H9 (cell line): ENCODE results near the gene TGM4. TPM values are rescaled to one million over a fixed set of nuclear protein-coding genes. Genes with fewer than 3 reads are reported as not detected.
A peak's percentile ranks its signal among the peaks of the same experiment; 100 is the strongest.

ENCODE experiments used
- DNase-seq: peaks from one replicate; pipeline ENCODE4 v3.0.0-alpha.2; 2017
- H2AFZ ChIP-seq: one replicate; pipeline ENCODE4 v1.6.1; 2013; ENCODE audit warnings: mild to moderate bottlenecking, low read length, control low read depth, moderate library complexity
- H2AK5ac ChIP-seq: 2 replicates; pipeline ENCODE4 v1.6.1; 2013; ENCODE audit warnings: low read length, control low read depth, mixed read lengths; ENCODE audit not compliant: insufficient read length
- H2BK120ac ChIP-seq: one replicate; pipeline ENCODE4 v1.6.1; 2013; ENCODE audit warnings: low read depth, mild to moderate bottlenecking, low read length, control low read depth, inconsistent platforms; ENCODE audit not compliant: poor library complexity, severe bottlenecking
- H2BK12ac ChIP-seq: 2 replicates; pipeline ENCODE4 v1.6.1; 2013; ENCODE audit warnings: low read length, control low read depth, mixed read lengths, low read depth; ENCODE audit not compliant: insufficient read length
- H2BK15ac ChIP-seq: 2 replicates; pipeline ENCODE4 v1.6.1; 2013; ENCODE audit warnings: low read depth, low read length, control low read depth
- H2BK20ac ChIP-seq: one replicate; pipeline ENCODE4 v1.6.1; 2013; ENCODE audit warnings: low read depth, mild to moderate bottlenecking, low read length, control low read depth, inconsistent platforms; ENCODE audit not compliant: poor library complexity, severe bottlenecking
- H2BK5ac ChIP-seq: 2 replicates; pipeline ENCODE4 v1.6.1; 2013; ENCODE audit warnings: low read length, control low read depth, mixed read lengths; ENCODE audit not compliant: insufficient read length
- H3K14ac ChIP-seq: 2 replicates; pipeline ENCODE4 v1.6.1; 2013; ENCODE audit warnings: low read length, control low read depth; ENCODE audit not compliant: insufficient read depth
- H3K18ac ChIP-seq: 2 replicates; pipeline ENCODE4 v1.6.1; 2013; ENCODE audit warnings: low read depth, mild to moderate bottlenecking, mixed read lengths, low read length, control low read depth; ENCODE audit not compliant: insufficient read length
- H3K23ac ChIP-seq: 2 replicates; pipeline ENCODE4 v1.6.1; 2013; ENCODE audit warnings: low read length, control low read depth, mixed read lengths, low read depth; ENCODE audit not compliant: insufficient read length
- H3K23me2 ChIP-seq: 2 replicates; pipeline ENCODE4 v1.6.1; 2013; ENCODE audit warnings: low read depth, mild to moderate bottlenecking, mixed read lengths, low read length, control low read depth; ENCODE audit not compliant: insufficient read length, poor library complexity, severe bottlenecking
- H3K27ac ChIP-seq: 2 replicates; pipeline ENCODE4 v1.5.1; 2013; ENCODE audit warnings: low read length, control low read depth, mixed read lengths, low read depth; ENCODE audit not compliant: insufficient read length
- H3K27me3 ChIP-seq: 2 replicates; pipeline ENCODE4 v1.6.1; 2013; ENCODE audit warnings: low read length, control low read depth, inconsistent platforms; ENCODE audit not compliant: insufficient read depth
- H3K4ac ChIP-seq: 2 replicates; pipeline ENCODE4 v1.6.1; 2013; ENCODE audit warnings: low read depth, mild to moderate bottlenecking, control low read depth, inconsistent platforms, low read length, moderate library complexity
- H3K4me1 ChIP-seq: 2 replicates; pipeline ENCODE4 v1.6.1; 2013; ENCODE audit warnings: low read length, control low read depth, inconsistent platforms; ENCODE audit not compliant: insufficient read depth
- H3K4me2 ChIP-seq: 2 replicates; pipeline ENCODE4 v1.6.1; 2013; ENCODE audit warnings: low read length, control low read depth, mixed read lengths; ENCODE audit not compliant: insufficient read length, insufficient read depth
- H3K56ac ChIP-seq: 2 replicates; pipeline ENCODE4 v1.6.1; 2013; ENCODE audit warnings: low read depth, mild to moderate bottlenecking, mixed read lengths, low read length, control low read depth; ENCODE audit not compliant: insufficient read length
- H3K79me1 ChIP-seq: 2 replicates; pipeline ENCODE4 v1.6.1; 2013; ENCODE audit warnings: low read depth, mild to moderate bottlenecking, moderate library complexity, low read length, control low read depth, inconsistent platforms; ENCODE audit not compliant: insufficient read depth, poor library complexity, severe bottlenecking
- H3K79me2 ChIP-seq: 2 replicates; pipeline ENCODE4 v1.6.1; 2013; ENCODE audit warnings: low read length, control low read depth, inconsistent platforms; ENCODE audit not compliant: insufficient read depth
- H3K9ac ChIP-seq: 2 replicates; pipeline ENCODE4 v1.6.1; 2013; ENCODE audit warnings: low read length, control low read depth, mixed read lengths; ENCODE audit not compliant: insufficient read length; ENCODE audit errors: extremely low read depth
- H3K9me3 ChIP-seq: one replicate; pipeline ENCODE4 v1.6.1; 2013; ENCODE audit warnings: low read depth, low read length, inconsistent platforms; ENCODE audit not compliant: control insufficient read depth
- H3T11ph ChIP-seq: one replicate; pipeline ENCODE4 v1.6.1; 2013; ENCODE audit warnings: mild to moderate bottlenecking, low read length, control low read depth, inconsistent platforms
- H4K20me1 ChIP-seq: one replicate; pipeline ENCODE4 v1.6.1; 2013; ENCODE audit not compliant: control insufficient read depth, insufficient read length, insufficient read depth
- H4K5ac ChIP-seq: 2 replicates; pipeline ENCODE4 v1.6.1; 2013; ENCODE audit warnings: low read depth, mild to moderate bottlenecking, mixed read lengths, low read length, control low read depth; ENCODE audit not compliant: insufficient read length
- H4K8ac ChIP-seq: replicated peaks from 2 replicates; pipeline ENCODE4 v1.6.1; 2013; ENCODE audit warnings: low read length, control low read depth, mixed read lengths, low read depth; ENCODE audit not compliant: insufficient read length
- H4K91ac ChIP-seq: 2 replicates; pipeline ENCODE4 v1.6.1; 2013; ENCODE audit warnings: low read depth, mild to moderate bottlenecking, moderate library complexity, mixed read lengths, low read length, control low read depth; ENCODE audit not compliant: insufficient read length
- H3K27ac Mint-ChIP-seq, 3 experiments: 2 replicates in 2 of 3; 3 replicates in 1 of 3; pipeline ENCODE4 v1.8.0; 2020 to 2021; ENCODE audit warnings: mixed read lengths in 3 of 3, mild to moderate bottlenecking in 1 of 3, moderate library complexity in 1 of 3
- H3K27me3 Mint-ChIP-seq: 2 replicates; pipeline ENCODE4 v1.8.0; 2021; ENCODE audit warnings: low read depth, mild to moderate bottlenecking, moderate library complexity, mixed read lengths
- H3K36me3 Mint-ChIP-seq, 3 experiments: 2 replicates in 2 of 3; 3 replicates in 1 of 3; pipeline ENCODE4 v1.8.0; 2020 to 2021; ENCODE audit warnings: low read depth in 3 of 3, mixed read lengths in 3 of 3; ENCODE audit not compliant: insufficient read depth in 1 of 3
- H3K4me1 Mint-ChIP-seq, 2 experiments: 2 replicates each; pipeline ENCODE4 v1.8.0; 2020; ENCODE audit warnings: mixed read lengths in 2 of 2
- H3K4me3 Mint-ChIP-seq, 2 experiments: 2 replicates in 1 of 2; 3 replicates in 1 of 2; pipeline ENCODE4 v1.8.0; 2020 to 2021; ENCODE audit warnings: mild to moderate bottlenecking in 2 of 2, mixed read lengths in 2 of 2, moderate library complexity in 1 of 2
- H3K9me3 Mint-ChIP-seq, 2 experiments: 2 replicates in 1 of 2; 3 replicates in 1 of 2; pipeline ENCODE4 v1.8.0; 2020; ENCODE audit warnings: mild to moderate bottlenecking in 2 of 2, mixed read lengths in 2 of 2, moderate library complexity in 1 of 2
- WGBS: extraction: QIAGEN DNeasy Blood & Tissue Kit; methylation state at CpG from one replicate; pipeline ENCODE4 v1.1.7; 2013; ENCODE audit warnings: missing lambda C conversion rate, low lambda C conversion rate, mixed read lengths; ENCODE audit not compliant: insufficient read length; ENCODE audit errors: extremely low coverage; 5-methylcytosine and 5-hydroxymethylcytosine counted together
- total RNA-seq: library from RNA; stranded (reverse); gene quantifications from 2 replicates; pipeline ENCODE4 v1.2.1, GENCODE V29; 2021
- TF ChIP-seq, protein P1 (sequence below): fragments of 200-600 bp; sonication (generic); conservative IDR thresholded peaks from 3 replicates; pipeline ENCODE4 v1.8.0; 2021; ENCODE audit warnings: antibody characterized with exemption, mild to moderate bottlenecking

Gene TGM4
- total RNA-seq, 1 experiment from 2014 or later, result not detected

DNA sequence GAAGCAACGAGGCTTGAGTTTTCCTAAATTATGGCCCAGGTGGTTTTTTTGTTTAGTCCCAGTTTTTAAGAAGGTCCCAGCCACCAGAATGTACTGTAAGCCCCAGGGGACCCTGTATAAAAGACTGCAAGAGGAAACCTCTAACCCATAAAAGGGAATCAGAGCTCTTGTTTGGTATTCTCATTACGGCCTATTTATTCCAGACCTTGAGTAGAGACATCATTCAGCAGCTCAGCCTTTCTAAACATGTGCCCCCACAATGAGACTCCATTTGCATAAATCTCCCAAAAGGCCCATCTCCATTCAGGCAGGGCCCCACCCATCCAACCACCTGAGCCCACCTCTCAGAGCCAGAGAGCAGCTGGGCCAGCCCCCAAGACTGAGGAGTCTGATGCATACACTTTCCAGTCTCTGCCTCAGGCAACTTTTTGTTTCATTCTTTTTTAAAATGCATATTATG lies 75.9 kb downstream of the TGM4 start:
- no peak overlapping the region for H3K23ac ChIP-seq
- H4K91ac ChIP-seq, result no peak overlapping the region
- no peaks in the 10 kb centered on the region for H4K20me1 ChIP-seq
- Mint-ChIP-seq H3K27ac (peak overlapping the region; percentile 22 to 89 (median 88); a peak in 4 of 7 replicates), H3K27me3 (no peaks in the 10 kb centered on the region), H3K4me1 (peaks cover 7 to 10% of the 10 kb centered on the region in 2 experiments), H3K9me3 (no peaks in the 10 kb centered on the region), H3K4me3 (no peak overlapping the region), H3K36me3 (peaks cover 0 to 11% (median 0%) of the 10 kb centered on the region in 3 experiments; a peak in 6 of 7 replicates)
- TF ChIP-seq, protein P1, sequence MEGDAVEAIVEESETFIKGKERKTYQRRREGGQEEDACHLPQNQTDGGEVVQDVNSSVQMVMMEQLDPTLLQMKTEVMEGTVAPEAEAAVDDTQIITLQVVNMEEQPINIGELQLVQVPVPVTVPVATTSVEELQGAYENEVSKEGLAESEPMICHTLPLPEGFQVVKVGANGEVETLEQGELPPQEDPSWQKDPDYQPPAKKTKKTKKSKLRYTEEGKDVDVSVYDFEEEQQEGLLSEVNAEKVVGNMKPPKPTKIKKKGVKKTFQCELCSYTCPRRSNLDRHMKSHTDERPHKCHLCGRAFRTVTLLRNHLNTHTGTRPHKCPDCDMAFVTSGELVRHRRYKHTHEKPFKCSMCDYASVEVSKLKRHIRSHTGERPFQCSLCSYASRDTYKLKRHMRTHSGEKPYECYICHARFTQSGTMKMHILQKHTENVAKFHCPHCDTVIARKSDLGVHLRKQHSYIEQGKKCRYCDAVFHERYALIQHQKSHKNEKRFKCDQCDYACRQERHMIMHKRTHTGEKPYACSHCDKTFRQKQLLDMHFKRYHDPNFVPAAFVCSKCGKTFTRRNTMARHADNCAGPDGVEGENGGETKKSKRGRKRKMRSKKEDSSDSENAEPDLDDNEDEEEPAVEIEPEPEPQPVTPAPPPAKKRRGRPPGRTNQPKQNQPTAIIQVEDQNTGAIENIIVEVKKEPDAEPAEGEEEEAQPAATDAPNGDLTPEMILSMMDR, result no peak
- H3K14ac ChIP-seq, result no peak overlapping the region
- peaks cover 3% of the 10 kb centered on the region; the same call in 1 of the 2 replicates for H3K4me1 ChIP-seq
- H2AFZ ChIP-seq, result no peak overlapping the region
- H3K79me2 ChIP-seq, result no peaks in the 10 kb centered on the region; the same call in 1 of the 2 replicates
- DNase-seq, result peak; percentile 46
- H3T11ph ChIP-seq, result no peak overlapping the region
- H3K9ac ChIP-seq, result no peak overlapping the region
- no peak overlapping the region for H3K4ac ChIP-seq
- no peak overlapping the region for H2BK12ac ChIP-seq
- no CpG with 5 or more reads among the region's 2 CpGs for WGBS
- H3K27me3 ChIP-seq, result no peaks in the 10 kb centered on the region
- H4K8ac ChIP-seq, result no peak overlapping the region
- H2BK5ac ChIP-seq, result no peak overlapping the region
- H3K56ac ChIP-seq, result no peak overlapping the region
- H2AK5ac ChIP-seq, result no peak overlapping the region
- H2BK120ac ChIP-seq, result no peak overlapping the region
- H4K5ac ChIP-seq, result no peak overlapping the region
- H3K27ac ChIP-seq, result no peak overlapping the region
- no peaks in the 10 kb centered on the region for H3K79me1 ChIP-seq
- H3K18ac ChIP-seq, result no peak overlapping the region
- H2BK15ac ChIP-seq, result no peak overlapping the region
- H3K9me3 ChIP-seq, result no peaks in the 10 kb centered on the region
- no peak overlapping the region for H3K4me2 ChIP-seq
- no peak overlapping the region for H2BK20ac ChIP-seq
- no peaks in the 10 kb centered on the region for H3K23me2 ChIP-seq
